ENCODE results near the gene MSL3B.

Gene MSL3B

DNA sequence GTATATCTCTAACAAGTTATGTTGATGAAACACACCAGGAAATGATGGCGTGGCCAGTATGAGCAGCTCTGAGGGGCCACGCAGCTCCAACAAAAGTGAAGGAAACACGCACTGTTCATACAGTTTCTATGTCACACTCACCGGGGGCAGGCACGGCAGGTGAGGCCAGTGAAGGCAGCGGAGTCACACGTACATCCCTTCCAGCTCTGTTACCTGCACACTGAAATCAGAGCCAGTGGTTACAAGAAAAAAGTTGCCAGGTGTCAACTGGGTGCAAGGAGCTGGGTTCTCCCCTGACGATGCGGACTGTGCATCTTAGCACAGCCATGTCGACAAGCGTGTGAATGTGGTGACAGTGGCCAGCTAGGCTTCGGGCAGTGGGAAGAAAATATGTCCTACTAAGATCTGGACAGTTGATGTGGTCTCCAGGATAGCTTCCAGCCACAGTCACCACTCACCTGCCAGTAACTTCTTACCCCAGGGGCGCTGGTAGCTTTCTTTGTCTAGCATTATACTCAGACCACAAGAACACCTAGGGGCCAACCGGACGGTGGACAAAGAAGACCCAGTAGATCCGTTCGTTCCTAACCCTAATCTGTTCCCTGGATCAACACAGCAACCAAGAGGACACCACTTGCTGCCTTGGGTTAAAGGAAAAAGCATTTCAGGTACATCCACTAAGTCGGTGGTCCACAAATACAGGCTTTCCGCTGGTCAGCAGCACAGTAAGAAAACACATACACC lies 23.9 kb downstream of the MSL3B start:
- 91 to 95% (median 94%) methylated on average over 19 of the region's 19 CpGs for WGBS, 3 donors
- TF ChIP-seq, protein P1, sequence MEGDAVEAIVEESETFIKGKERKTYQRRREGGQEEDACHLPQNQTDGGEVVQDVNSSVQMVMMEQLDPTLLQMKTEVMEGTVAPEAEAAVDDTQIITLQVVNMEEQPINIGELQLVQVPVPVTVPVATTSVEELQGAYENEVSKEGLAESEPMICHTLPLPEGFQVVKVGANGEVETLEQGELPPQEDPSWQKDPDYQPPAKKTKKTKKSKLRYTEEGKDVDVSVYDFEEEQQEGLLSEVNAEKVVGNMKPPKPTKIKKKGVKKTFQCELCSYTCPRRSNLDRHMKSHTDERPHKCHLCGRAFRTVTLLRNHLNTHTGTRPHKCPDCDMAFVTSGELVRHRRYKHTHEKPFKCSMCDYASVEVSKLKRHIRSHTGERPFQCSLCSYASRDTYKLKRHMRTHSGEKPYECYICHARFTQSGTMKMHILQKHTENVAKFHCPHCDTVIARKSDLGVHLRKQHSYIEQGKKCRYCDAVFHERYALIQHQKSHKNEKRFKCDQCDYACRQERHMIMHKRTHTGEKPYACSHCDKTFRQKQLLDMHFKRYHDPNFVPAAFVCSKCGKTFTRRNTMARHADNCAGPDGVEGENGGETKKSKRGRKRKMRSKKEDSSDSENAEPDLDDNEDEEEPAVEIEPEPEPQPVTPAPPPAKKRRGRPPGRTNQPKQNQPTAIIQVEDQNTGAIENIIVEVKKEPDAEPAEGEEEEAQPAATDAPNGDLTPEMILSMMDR (IDR thresholded peaks at IDR 0.05) = no peak
- intact Hi-C loops (cut with DNase I) = no loop called here

DNA sequence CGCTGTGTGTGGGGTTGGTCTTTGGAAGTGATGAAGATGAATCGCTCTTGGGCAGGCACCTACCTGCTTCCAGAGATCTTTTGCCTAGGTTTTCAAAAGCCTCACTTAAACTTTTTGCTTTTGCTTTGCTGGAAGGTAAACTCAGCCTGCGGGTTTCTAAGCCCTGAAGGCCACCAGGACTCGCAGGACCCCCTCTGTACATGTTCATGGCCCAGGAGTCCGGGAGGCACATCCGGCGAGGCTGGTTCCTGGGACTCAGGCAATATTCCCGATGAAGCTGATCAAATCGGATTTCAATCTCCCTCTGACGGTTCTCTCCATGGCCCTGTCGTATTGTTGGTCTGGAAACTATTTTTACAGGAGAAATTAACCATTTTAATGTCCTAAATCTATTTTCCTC lies 27.0 kb downstream of the MSL3B start:
- WGBS, 3 donors = 96% methylated on average over 11 of the region's 11 CpGs
- intact Hi-C loops (cut with DNase I) = no loop called here
- no peak for DNase-seq
- TF ChIP-seq, protein P1 (IDR thresholded peaks at IDR 0.05) = no peak
- H3K4me1 ChIP-seq = no peaks in the 10 kb centered on the region
- H3K9me3 ChIP-seq = no peaks in the 10 kb centered on the region
- no peaks in the 10 kb centered on the region for H3K27me3 ChIP-seq (ENCODE audit: insufficient read depth in 3 of 3, low read length in 2 of 3)
- H3K4me3 ChIP-seq = no peak overlapping the region
- H3K27ac ChIP-seq = no peak overlapping the region
- ATAC-seq = no peak
- H3K36me3 ChIP-seq (ENCODE audit: insufficient read depth in 1 of 2, low read depth in 1 of 2) = no peaks in the 10 kb centered on the region

More for the DNA sequence above, 23.9 kb downstream of the MSL3B start:
- Histone ChIP-seq H3K36me3 (ENCODE audit: insufficient read depth in 1 of 2, low read depth in 1 of 2) (no peaks in the 10 kb centered on the region), H3K9me3 (no peaks in the 10 kb centered on the region), H3K27ac (no peak overlapping the region), H3K4me1 (no peaks in the 10 kb centered on the region), H3K4me3 (no peak overlapping the region), H3K27me3 (ENCODE audit: insufficient read depth in 3 of 3, low read length in 2 of 3) (no peaks in the 10 kb centered on the region)
- ATAC-seq (no peak), DNase-seq (no peak)

DNA sequence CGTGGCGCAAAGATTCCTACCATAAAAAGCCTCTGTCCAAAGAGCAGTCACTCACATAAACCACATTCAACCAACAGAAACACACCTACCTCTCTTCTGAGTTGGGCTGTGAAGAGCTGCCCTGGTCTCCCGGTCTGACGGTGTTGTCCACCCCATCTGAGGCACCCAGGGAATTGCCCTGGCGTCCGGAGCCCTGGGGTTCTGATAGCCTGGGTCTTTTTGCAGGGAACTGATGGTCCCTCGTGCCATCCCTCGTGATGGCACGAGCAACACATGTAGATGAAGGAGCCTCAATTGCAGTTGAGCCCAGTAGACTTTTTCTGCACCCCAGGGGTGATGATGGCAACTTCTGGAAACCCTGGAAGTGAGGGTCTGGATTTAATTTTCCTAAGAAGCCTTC lies 27.7 kb downstream of the MSL3B start:
- H3K4me1 ChIP-seq = no peaks in the 10 kb centered on the region
- H3K4me3 ChIP-seq = no peak overlapping the region
- ATAC-seq = no peak
- no peaks in the 10 kb centered on the region for H3K36me3 ChIP-seq (ENCODE audit: insufficient read depth in 1 of 2, low read depth in 1 of 2)
- no peak for DNase-seq
- WGBS, 3 donors = 91 to 97% (median 95%) methylated on average over 9 of the region's 9 CpGs
- TF ChIP-seq, protein P1 (IDR thresholded peaks at IDR 0.05) = no peak
- H3K27me3 ChIP-seq (ENCODE audit: insufficient read depth in 3 of 3, low read length in 2 of 3) = no peaks in the 10 kb centered on the region
- H3K27ac ChIP-seq = no peak overlapping the region
- H3K9me3 ChIP-seq = no peaks in the 10 kb centered on the region
- intact Hi-C loops (cut with DNase I) = no loop called here

DNA sequence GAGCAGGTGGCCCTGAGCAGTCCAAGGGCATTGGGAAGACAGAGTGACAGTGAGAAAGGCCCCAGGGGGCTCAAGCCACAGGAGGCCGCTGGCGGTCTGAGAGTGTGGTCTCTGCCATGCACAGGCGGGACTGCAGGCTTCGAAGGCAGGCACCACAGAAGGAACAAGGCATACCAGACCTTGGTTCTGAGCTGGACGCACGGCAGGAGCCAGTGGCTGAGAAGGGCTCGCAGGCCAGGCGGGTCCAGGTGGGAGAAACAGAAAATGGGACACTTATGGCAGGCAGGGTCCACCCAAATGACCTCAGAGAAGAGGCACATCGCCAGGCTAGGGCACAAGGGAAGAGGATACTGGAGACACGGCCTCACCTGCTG lies 28.8 kb downstream of the MSL3B start:
- WGBS, 3 donors = 95 to 97% (median 96%) methylated on average over 10 of the region's 10 CpGs
- no peak overlapping the region for H3K4me3 ChIP-seq
- no peaks in the 10 kb centered on the region for H3K9me3 ChIP-seq
- no peak overlapping the region for H3K27ac ChIP-seq
- no peaks in the 10 kb centered on the region for H3K4me1 ChIP-seq
- TF ChIP-seq, protein P1 (IDR thresholded peaks at IDR 0.05) = no peak
- H3K36me3 ChIP-seq (ENCODE audit: insufficient read depth in 1 of 2, low read depth in 1 of 2) = no peaks in the 10 kb centered on the region
- intact Hi-C loops (cut with DNase I) = no loop called here
- ATAC-seq (no peak), DNase-seq (no peak)
- no peaks in the 10 kb centered on the region for H3K27me3 ChIP-seq (ENCODE audit: insufficient read depth in 3 of 3, low read length in 2 of 3)

Measured in psoas muscle (tissue), 7 donors.